Activated naive CD4-positive, alpha-beta T cell treated with anti-CD3 and anti-CD28 coated beads, Interleukin-2, amount 50 U/mL, for 72 hours (primary cell): Measurements from ENCODE around the gene PCNX3. TPM values are rescaled to one million over a fixed set of nuclear protein-coding genes. Genes with fewer than 3 reads are reported as not detected.
"Not testable (repeated sequence)": the region's sequence is repeated elsewhere in the genome, so short reads cannot be mapped to it uniquely, and the experiment has no call there.

ENCODE experiments used
- ATAC-seq, 2 donors: fragments of 150-1000 bp; cut with Tn5 transposase; 2 replicates each; pipeline ENCODE4 v1.10.0; 2021; ENCODE audit warnings: mild to moderate bottlenecking in 2 of 2, moderate library complexity in 2 of 2
- DNase-seq, 2 donors: peaks; one replicate each; pipeline ENCODE4 v3.0.0; 2021 to 2022; ENCODE audit warnings: low spot score in 2 of 2
- H3K27ac Mint-ChIP-seq, 2 donors: one replicate each; pipeline ENCODE4 v1.8.0; 2022; ENCODE audit warnings: mild to moderate bottlenecking in 2 of 2, mixed read lengths in 2 of 2
- H3K36me3 Mint-ChIP-seq, 2 donors: one replicate each; pipeline ENCODE4 v1.8.0; 2022; ENCODE audit warnings: mixed read lengths in 2 of 2
- H3K9me3 Mint-ChIP-seq, 2 donors: one replicate each; pipeline ENCODE4 v1.8.0; 2022; ENCODE audit warnings: mixed read lengths in 2 of 2
- total RNA-seq, 2 donors: library from RNA; stranded (reverse); gene quantifications; one replicate each; pipeline ENCODE4 v1.2.3, GENCODE V29; 2022

The PCNX3 gene
- total RNA-seq, 2 donors from 2014 or later = 34.8 to 48.1 TPM

- Mint-ChIP-seq H3K9me3 (no peaks in the 10 kb centered on the region), H3K36me3 (peaks cover 0 to 19% of the 10 kb centered on the region in 2 donors), H3K27ac (peak overlapping the region; percentile 91 to 97)
- peak in 1 of 2 donors; percentile 55 for DNase-seq
- peak; percentile 43 to 56 for ATAC-seq
These were observed 48.1 kb downstream of the PCNX3 start for GRCh38 chr11:65663639-65664200.

- Mint-ChIP-seq H3K27ac (no peak overlapping the region), H3K9me3 (no peaks in the 10 kb centered on the region), H3K36me3 (no peaks in the 10 kb centered on the region)
- DNase-seq (no peak), ATAC-seq (peak; percentile 55 to 63)
These were observed 56.7 kb downstream of the PCNX3 start for GRCh38 chr11:65672180-65672860.

- Mint-ChIP-seq H3K27ac (no peak overlapping the region), H3K36me3 (no peaks in the 10 kb centered on the region), H3K9me3 (no peaks in the 10 kb centered on the region)
- DNase-seq (no peak), ATAC-seq (no peak)
These were observed 57.4 kb downstream of the PCNX3 start for GRCh38 chr11:65672982-65673381.

GRCh38 chr11:65680192-65680743 lies 64.7 kb downstream of the PCNX3 start:
- Mint-ChIP-seq H3K27ac (no peak overlapping the region), H3K36me3 (no peaks in the 10 kb centered on the region), H3K9me3 (no peaks in the 10 kb centered on the region)
- DNase-seq = no peak
- ATAC-seq = no peak

GRCh38 chr11:65683480-65683879 lies 67.9 kb downstream of the PCNX3 start:
- H3K9me3 Mint-ChIP-seq, ATAC-seq, H3K36me3 Mint-ChIP-seq, H3K27ac Mint-ChIP-seq, DNase-seq: not testable (repeated sequence)

- no peaks in the 10 kb centered on the region for H3K36me3 Mint-ChIP-seq
These were observed 70.4 kb downstream of the PCNX3 start for GRCh38 chr11:65685981-65686380.

More at GRCh38 chr11:65685981-65686380, 70.4 kb downstream of the PCNX3 start:
- no peaks in the 10 kb centered on the region for H3K9me3 Mint-ChIP-seq
- no peak overlapping the region for H3K27ac Mint-ChIP-seq
- ATAC-seq (no peak), DNase-seq (no peak)

Other genes with a start within 250 kb of the PCNX3 start
- gene SLC25A45, start 233.1 kb upstream of the PCNX3 start, total RNA-seq = 10 to 100 TPM in 1 of 2 donors, 1 to 10 TPM in 1; 9.7 to 18.5 TPM
- gene FRMD8, start 229.1 kb upstream of the PCNX3 start, total RNA-seq = 10 to 100 TPM; 39.7 to 53.4 TPM
- gene NEAT1, start 193.0 kb upstream of the PCNX3 start, total RNA-seq = 1,000 to 10,000 TPM in 1 of 2 donors, 100 to 1,000 TPM in 1; 836 to 2,329 TPM
- gene MALAT1, start 116.7 kb upstream of the PCNX3 start, total RNA-seq = over 10,000 TPM in 1 of 2 donors, 1,000 to 10,000 TPM in 1; 7,127 to 16,609 TPM
- 10 to 100 TPM; 74.3 to 93.2 TPM for gene SCYL1, start 90.7 kb upstream of the PCNX3 start, total RNA-seq
- gene LTBP3, start 57.4 kb upstream of the PCNX3 start, total RNA-seq = 10 to 100 TPM; 66.6 to 90.4 TPM
- 10 to 100 TPM; 35.9 to 44.3 TPM for gene ZNRD2, start 45.3 kb upstream of the PCNX3 start, total RNA-seq
- 10 to 100 TPM; 32.6 to 47.1 TPM for gene FAM89B, start 43.2 kb upstream of the PCNX3 start, total RNA-seq
- gene EHBP1L1, start 39.7 kb upstream of the PCNX3 start, total RNA-seq = 100 to 1,000 TPM; 101 to 144 TPM
- under 1 TPM; 0.66 to 0.74 TPM for gene KCNK7, start 20.0 kb upstream of the PCNX3 start, total RNA-seq
- gene MAP3K11, start 1.6 kb upstream of the PCNX3 start, total RNA-seq = 10 to 100 TPM; 73.6 to 76.5 TPM
- 100 to 1,000 TPM; 185 to 203 TPM for gene SIPA1, start 22.3 kb downstream of the PCNX3 start, total RNA-seq
- 10 to 100 TPM; 81.7 to 97.8 TPM for gene RELA, start 47.1 kb downstream of the PCNX3 start, total RNA-seq
- gene KAT5, start 96.5 kb downstream of the PCNX3 start, total RNA-seq = 100 to 1,000 TPM in 1 of 2 donors, 10 to 100 TPM in 1; 61.4 to 106 TPM
- 10 to 100 TPM; 40.9 to 93.0 TPM for gene RNASEH2C, start 105.0 kb downstream of the PCNX3 start, total RNA-seq
- 10 to 100 TPM; 10.6 to 25.9 TPM for gene AP5B1, start 165.2 kb downstream of the PCNX3 start, total RNA-seq
- 1 to 10 TPM in 1 of 2 donors, not detected in 1; 1.6 TPM for gene OVOL1, start 171.3 kb downstream of the PCNX3 start, total RNA-seq
- gene SNX32, start 218.2 kb downstream of the PCNX3 start, total RNA-seq = 1 to 10 TPM; 3.8 to 5.0 TPM
- gene CFL1, start 242.4 kb downstream of the PCNX3 start, total RNA-seq = 1,000 to 10,000 TPM in 1 of 2 donors, 100 to 1,000 TPM in 1; 855 to 1,265 TPM
- 10 to 100 TPM; 63.9 to 64.0 TPM for gene MUS81, start 244.7 kb downstream of the PCNX3 start, total RNA-seq